Mesenchymal stem cell (in vitro differentiated cells and primary cell): ENCODE measurements around the gene PHF10.

Experiments
- DNase-seq: peaks from one replicate; pipeline ENCODE4 v3.0.0-alpha.2; 2013
- H2AFZ ChIP-seq: one replicate; pipeline ENCODE4 v1.6.1; 2013; ENCODE audit warnings: low read depth, mild to moderate bottlenecking, control low read depth, inconsistent platforms, low read length, moderate library complexity
- H2AK5ac ChIP-seq: 2 replicates; pipeline ENCODE4 v1.6.1; 2013; ENCODE audit warnings: low read length, moderate library complexity, mild to moderate bottlenecking, inconsistent platforms; ENCODE audit not compliant: severe bottlenecking
- H2BK120ac ChIP-seq: one replicate; pipeline ENCODE4 v1.6.1; 2013; ENCODE audit warnings: low read depth, mild to moderate bottlenecking, inconsistent platforms, low read length, moderate library complexity
- H2BK12ac ChIP-seq, 2 experiments: one replicate each; pipeline ENCODE4 v1.6.1; 2013; ENCODE audit warnings: inconsistent platforms in 2 of 2, low read length in 2 of 2, mild to moderate bottlenecking in 2 of 2, moderate library complexity in 2 of 2, control low read depth in 1 of 2
- H2BK15ac ChIP-seq: one replicate; pipeline ENCODE4 v1.6.1; 2013; ENCODE audit warnings: mild to moderate bottlenecking, low read depth, inconsistent platforms; ENCODE audit not compliant: poor library complexity, severe bottlenecking
- H2BK5ac ChIP-seq: 2 replicates; pipeline ENCODE4 v1.6.1; 2013; ENCODE audit warnings: low read depth, mild to moderate bottlenecking, low read length, control low read depth, inconsistent platforms; ENCODE audit not compliant: poor library complexity, severe bottlenecking
- H3K14ac ChIP-seq, 2 experiments: one replicate each; pipeline ENCODE4 v1.6.1; 2013; ENCODE audit warnings: inconsistent platforms in 2 of 2, low read length in 2 of 2, control low read depth in 1 of 2, mild to moderate bottlenecking in 1 of 2, moderate library complexity in 1 of 2
- H3K18ac ChIP-seq, 2 experiments: one replicate each; pipeline ENCODE4 v1.6.1; 2013; ENCODE audit warnings: inconsistent platforms in 2 of 2, low read length in 2 of 2, control low read depth in 1 of 2, low read depth in 1 of 2, mild to moderate bottlenecking in 1 of 2
- H3K23ac ChIP-seq, 2 experiments: one replicate each; pipeline ENCODE4 v1.6.1; 2013; ENCODE audit warnings: inconsistent platforms in 2 of 2, low read length in 2 of 2, mild to moderate bottlenecking in 2 of 2, moderate library complexity in 2 of 2, control low read depth in 1 of 2
- H3K27ac ChIP-seq: 2 replicates; pipeline ENCODE4 v1.5.1; 2013; ENCODE audit warnings: mild to moderate bottlenecking, moderate library complexity, low read length, control low read depth, inconsistent platforms; ENCODE audit not compliant: poor library complexity, severe bottlenecking
- H3K27me3 ChIP-seq, 2 experiments: 2 replicates each; pipeline versions ENCODE4 v1.6.1 to v1.7.0; 2013; ENCODE audit warnings: low read length in 2 of 2, mild to moderate bottlenecking in 2 of 2, moderate library complexity in 2 of 2, control low read depth in 1 of 2, inconsistent platforms in 1 of 2; ENCODE audit not compliant: control insufficient read depth in 1 of 2, insufficient read depth in 1 of 2
- H3K36me3 ChIP-seq, 2 experiments: 2 replicates each; pipeline versions ENCODE4 v1.6.1 to v1.7.0; 2013; ENCODE audit warnings: low read length in 2 of 2, control low read depth in 1 of 2, inconsistent platforms in 1 of 2, low read depth in 1 of 2, mild to moderate bottlenecking in 1 of 2; ENCODE audit not compliant: insufficient read depth in 2 of 2, control insufficient read depth in 1 of 2
- H3K4ac ChIP-seq, 2 experiments: one replicate each; pipeline ENCODE4 v1.6.1; 2013; ENCODE audit warnings: inconsistent platforms in 2 of 2, low read length in 2 of 2, mild to moderate bottlenecking in 2 of 2, moderate library complexity in 2 of 2, control low read depth in 1 of 2, low read depth in 1 of 2
- H3K4me1 ChIP-seq: 2 replicates; pipeline ENCODE4 v1.6.1; 2013; ENCODE audit warnings: low read depth, low read length, control low read depth; ENCODE audit not compliant: control insufficient read depth, insufficient read depth
- H3K4me2 ChIP-seq: 2 replicates; pipeline ENCODE4 v1.6.1; 2013; ENCODE audit warnings: low read length, mild to moderate bottlenecking, inconsistent platforms; ENCODE audit not compliant: poor library complexity, severe bottlenecking
- H3K4me3 ChIP-seq, 2 experiments: 2 replicates each; pipeline versions ENCODE4 v1.5.1 to v1.7.0; 2013; ENCODE audit warnings: low read length in 2 of 2, mild to moderate bottlenecking in 2 of 2, control low read depth in 1 of 2, low read depth in 1 of 2; ENCODE audit not compliant: insufficient read depth in 1 of 2
- H3K79me1 ChIP-seq: replicated peaks from 2 replicates; pipeline ENCODE4 v1.6.1; 2013; ENCODE audit warnings: mild to moderate bottlenecking, control low read depth, low read length, inconsistent platforms; ENCODE audit not compliant: poor library complexity, severe bottlenecking
- H3K9ac ChIP-seq: 2 replicates; pipeline ENCODE4 v1.7.0; 2013; ENCODE audit warnings: mild to moderate bottlenecking, low read length, moderate library complexity
- H3K9me3 ChIP-seq: 2 replicates; pipeline ENCODE4 v1.7.0; 2013; ENCODE audit warnings: mild to moderate bottlenecking, low read length; ENCODE audit not compliant: control insufficient read depth
- H4K8ac ChIP-seq: one replicate; pipeline ENCODE4 v1.6.1; 2013; ENCODE audit warnings: inconsistent platforms, mild to moderate bottlenecking, low read length, moderate library complexity
- H4K91ac ChIP-seq: one replicate; pipeline ENCODE4 v1.6.1; 2013; ENCODE audit warnings: mild to moderate bottlenecking, low read length, inconsistent platforms
- WGBS: methylation state at CpG from one replicate; pipeline ENCODE4 v1.1.7; 2013; ENCODE audit warnings: mixed read lengths; 5-methylcytosine and 5-hydroxymethylcytosine counted together

Gene PHF10

GRCh38 chr6:169702840-169703246, 21.5 kb downstream of the PHF10 start:
- Histone ChIP-seq H3K18ac (peak overlapping the region; percentile 93 to 96), H3K14ac (peak overlapping the region in 1 of 2 experiments; percentile 94), H3K9me3 (no peaks in the 10 kb centered on the region), H3K27me3 (no peaks in the 10 kb centered on the region), H4K91ac (peak overlapping the region; percentile 94), H2AFZ (peak overlapping the region; percentile 63), H2BK15ac (no peak overlapping the region), H3K27ac (no peak overlapping the region), H3K4me2 (peak overlapping the region; percentile 83), H3K4ac (peak overlapping the region; percentile 86 to 97), H3K23ac (peak overlapping the region in 1 of 2 experiments; percentile 99), H3K4me3 (peak overlapping the region; percentile 86 to 94), H3K9ac (peak overlapping the region; percentile 95), H4K8ac (peak overlapping the region; percentile 95), H2BK120ac (no peak overlapping the region), H2AK5ac (no peak overlapping the region), H2BK5ac (no peak overlapping the region), H3K4me1 (peaks cover 8% of the 10 kb centered on the region), H2BK12ac (peak overlapping the region in 1 of 2 experiments; percentile 2), H3K36me3 (peaks cover 7 to 32% of the 10 kb centered on the region in 2 experiments), H3K79me1 (peaks cover 18% of the 10 kb centered on the region)
- 1% methylated on average over 21 of the region's 22 CpGs for WGBS
- no peak for DNase-seq

GRCh38 chr6:169701954-169702839, 22.1 kb downstream of the PHF10 start, which contains the start of the genes C6orf120 and WDR27:
C6orf120 (plus strand) TSS chr6:169702126; CDS start chr6:169702460, 334 bp downstream.
WDR27 (minus strand) TSS chr6:169702029; CDS start chr6:169689005, 13,024 bp downstream.
- H3K18ac ChIP-seq = peak within 1 kb of the TSS; percentile 96 to 98
- peak within 1 kb of the TSS; percentile 86 to 97 for H3K4ac ChIP-seq
- H3K9ac ChIP-seq = peak within 1 kb of the TSS; percentile 95
- no peaks in the 10 kb centered on the region for H3K27me3 ChIP-seq
- peak within 1 kb of the TSS; percentile 86 to 94 for H3K4me3 ChIP-seq
- peak within 1 kb of the TSS; percentile 71 for H2BK15ac ChIP-seq
- H4K8ac ChIP-seq = peak within 1 kb of the TSS; percentile 95
- H2BK5ac ChIP-seq = peak within 1 kb of the TSS; percentile 80
- H3K14ac ChIP-seq = peak within 1 kb of the TSS in 1 of 2 experiments; percentile 96
- peak; percentile 97 for DNase-seq
- H2BK12ac ChIP-seq = peak within 1 kb of the TSS in 1 of 2 experiments; percentile 2
- under 1% methylated on average over 64 of the region's 92 CpGs for WGBS
- peak within 1 kb of the TSS; percentile 84 for H2BK120ac ChIP-seq
- peak within 1 kb of the TSS in 1 of 2 experiments; percentile 99 for H3K23ac ChIP-seq
- H3K36me3 ChIP-seq = peaks cover 7 to 32% of the 10 kb centered on the region in 2 experiments
- peaks cover 8% of the 10 kb centered on the region for H3K4me1 ChIP-seq
- no peaks in the 10 kb centered on the region for H3K9me3 ChIP-seq
- H3K79me1 ChIP-seq = peaks cover 22% of the 10 kb centered on the region
- no peak within 1 kb of the TSS for H2AK5ac ChIP-seq
- peak within 1 kb of the TSS; percentile 87 for H3K4me2 ChIP-seq
- peak within 1 kb of the TSS; percentile 65 for H2AFZ ChIP-seq
- H4K91ac ChIP-seq = peak within 1 kb of the TSS; percentile 94
- peak within 1 kb of the TSS; percentile 64 for H3K27ac ChIP-seq

- peak overlapping the region; percentile 40 to 98 for H3K18ac ChIP-seq
- peak overlapping the region; percentile 95 for H3K9ac ChIP-seq
- H2AFZ ChIP-seq = peak overlapping the region; percentile 65
Measured at GRCh38 chr6:169701311-169701953, 22.9 kb downstream of the PHF10 start.

More at GRCh38 chr6:169701311-169701953, 22.9 kb downstream of the PHF10 start:
- no peaks in the 10 kb centered on the region for H3K9me3 ChIP-seq
- peak overlapping the region; percentile 86 to 94 for H3K4me3 ChIP-seq
- no peak overlapping the region for H2BK15ac ChIP-seq
- no peak overlapping the region for H2BK120ac ChIP-seq
- WGBS = under 1% methylated on average over 49 of the region's 54 CpGs
- peaks cover 8% of the 10 kb centered on the region for H3K4me1 ChIP-seq
- no peak overlapping the region for H4K8ac ChIP-seq
- H2BK5ac ChIP-seq = no peak overlapping the region
- peaks cover 23% of the 10 kb centered on the region for H3K79me1 ChIP-seq
- no peak for DNase-seq
- H3K36me3 ChIP-seq = peaks cover 7 to 32% of the 10 kb centered on the region in 2 experiments
- peak overlapping the region in 1 of 2 experiments; percentile 96 for H3K14ac ChIP-seq
- no peaks in the 10 kb centered on the region for H3K27me3 ChIP-seq
- H3K23ac ChIP-seq = peak overlapping the region in 1 of 2 experiments; percentile 99
- peak overlapping the region; percentile 6 for H3K27ac ChIP-seq
- peak overlapping the region; percentile 87 for H3K4me2 ChIP-seq
- H4K91ac ChIP-seq = peak overlapping the region; percentile 64
- H2AK5ac ChIP-seq = no peak overlapping the region
- H3K4ac ChIP-seq = peak overlapping the region in 1 of 2 experiments; percentile 45
- no peak overlapping the region for H2BK12ac ChIP-seq
